HG02678 (cell line): ENCODE measurements around the gene TFR2.

Experiments used
- ATAC-seq: cut with Tn5 transposase; IDR thresholded peaks from one replicate; pipeline ENCODE4 v1.9.1; 2021; ENCODE audit warnings: mild to moderate bottlenecking, moderate library complexity; ENCODE audit not compliant: unreplicated experiment

The TFR2 gene

GRCh38 chr7:100574362-100575205 lies 66.8 kb downstream of the TFR2 start:
- no peak for ATAC-seq

GRCh38 chr7:100573691-100574361 lies 67.5 kb downstream of the TFR2 start, which contains the start of gene SAP25:
Gene SAP25 (minus strand): TSS chr7:100573900. CDS start chr7:100573742, 158 bp downstream.
- no peak for ATAC-seq

GRCh38 chr7:100572949-100573675 lies 68.2 kb downstream of the TFR2 start:
- no peak for ATAC-seq

GRCh38 chr7:100572281-100572948 lies 68.9 kb downstream of the TFR2 start:
- ATAC-seq = no peak

- ATAC-seq = no peak
Measured at GRCh38 chr7:100571829-100572116, 69.6 kb downstream of the TFR2 start.

- no peak for ATAC-seq
Measured at GRCh38 chr7:100570954-100571828, 70.2 kb downstream of the TFR2 start.
